IMR-90 (cell line): Measurements from ENCODE around the gene HTT-AS. TPM values are rescaled to one million over a fixed set of nuclear protein-coding genes. Genes with fewer than 3 reads are reported as not detected.

Source experiments
- ATAC-seq: fragments of 200-7000 bp; cut with Tn5 transposase; 2 replicates; pipeline ENCODE4 v1.9.1; 2020; ENCODE audit warnings: low read depth, mild to moderate bottlenecking, moderate library complexity
- BruUV-seq: library from RNA; stranded (reverse); fragments of 400-500 nt; replicated peaks from 2 replicates; lab custom pipeline; 2021; lab: Mats Ljungman, UMichigan
- CTCF ChIA-PET: fragments of 300-600 bp; formaldehyde crosslinking; extraction: SDS; loops from one replicate; lab custom pipeline; 2021; ENCODE audit warnings: antibody characterized with exemption; lab: Yijun Ruan, JAX
- POLR2A ChIA-PET: fragments of 300-600 bp; sonication (Branson Sonifier 250); formaldehyde crosslinking; loops from one replicate; lab custom pipeline; 2022; ENCODE audit warnings: antibody characterized with exemption; ENCODE audit not compliant: unreplicated experiment; lab: Charles Lee
- DNase-seq: peaks from one replicate; pipeline ENCODE4 v3.0.0; 2013
- H2AFZ ChIP-seq: replicated peaks from 2 replicates; pipeline ENCODE3; 2013; ENCODE audit warnings: low read length, mild to moderate bottlenecking; ENCODE audit not compliant: poor library complexity
- H2AK5ac ChIP-seq: 2 replicates; pipeline ENCODE4 v1.6.1; 2013; ENCODE audit warnings: low read depth, low read length, inconsistent platforms
- H2AK9ac ChIP-seq: replicated peaks from 2 replicates; pipeline ENCODE3; 2013; ENCODE audit warnings: mild to moderate bottlenecking, low read depth, low read length, moderate library complexity; ENCODE audit not compliant: poor library complexity
- H2BK120ac ChIP-seq: 2 replicates; pipeline ENCODE4 v1.6.1; 2013; ENCODE audit warnings: low read depth, low read length, inconsistent platforms
- H2BK15ac ChIP-seq: 3 replicates; pipeline ENCODE4 v1.6.1; 2013; ENCODE audit warnings: low read depth, low read length, inconsistent platforms
- H2BK20ac ChIP-seq: 2 replicates; pipeline ENCODE4 v1.6.1; 2013; ENCODE audit warnings: low read depth, mild to moderate bottlenecking, inconsistent platforms, low read length, moderate library complexity
- H2BK5ac ChIP-seq: 2 replicates; pipeline ENCODE4 v1.6.1; 2013; ENCODE audit warnings: mild to moderate bottlenecking, low read depth, low read length, inconsistent platforms; ENCODE audit not compliant: poor library complexity, severe bottlenecking
- H3K14ac ChIP-seq: replicated peaks from 2 replicates; pipeline ENCODE4 v1.6.1; 2013; ENCODE audit warnings: low read depth, low read length, inconsistent platforms
- H3K18ac ChIP-seq: 2 replicates; pipeline ENCODE4 v1.6.1; 2013; ENCODE audit warnings: low read depth, low read length, control low read depth
- H3K23ac ChIP-seq: 2 replicates; pipeline ENCODE4 v1.6.1; 2013; ENCODE audit warnings: low read depth, low read length, inconsistent platforms
- H3K27ac ChIP-seq: 2 replicates; pipeline ENCODE4 v1.5.1; 2013; ENCODE audit warnings: mild to moderate bottlenecking, control low read depth, low read length; ENCODE audit not compliant: insufficient read depth
- H3K27me3 ChIP-seq: 2 replicates; pipeline ENCODE4 v1.6.1; 2013; ENCODE audit warnings: low read length; ENCODE audit not compliant: control insufficient read depth, insufficient read depth
- H3K36me3 ChIP-seq: 2 replicates; pipeline ENCODE4 v1.6.1; 2013; ENCODE audit warnings: low read length, mixed read lengths; ENCODE audit not compliant: control insufficient read depth, insufficient read depth
- H3K4ac ChIP-seq: 2 replicates; pipeline ENCODE4 v1.6.1; 2013; ENCODE audit warnings: low read depth, low read length, inconsistent platforms
- H3K4me1 ChIP-seq: 2 replicates; pipeline ENCODE4 v1.6.1; 2013; ENCODE audit warnings: low read length, mixed read lengths; ENCODE audit not compliant: control insufficient read depth, insufficient read depth
- H3K4me2 ChIP-seq: 2 replicates; pipeline ENCODE4 v1.6.1; 2013; ENCODE audit warnings: low read depth, mild to moderate bottlenecking, control low read depth, low read length, moderate library complexity
- H3K4me3 ChIP-seq: 2 replicates; pipeline ENCODE4 v1.5.1; 2013; ENCODE audit warnings: low read depth, mild to moderate bottlenecking, control low read depth, low read length, moderate library complexity; ENCODE audit not compliant: insufficient read depth
- H3K56ac ChIP-seq: 2 replicates; pipeline ENCODE4 v1.6.1; 2013; ENCODE audit warnings: low read length, inconsistent platforms; ENCODE audit not compliant: insufficient read depth; ENCODE audit errors: extremely low read depth
- H3K79me1 ChIP-seq, 2 experiments: 2 replicates each; pipeline ENCODE4 v1.6.1; 2013; ENCODE audit warnings: low read length in 2 of 2, inconsistent platforms in 1 of 2, low read depth in 1 of 2
- H3K9ac ChIP-seq: 2 replicates; pipeline ENCODE4 v1.6.1; 2013; ENCODE audit warnings: low read depth, low read length, control low read depth
- H3K9me1 ChIP-seq: 2 replicates; pipeline ENCODE4 v1.6.1; 2013; ENCODE audit warnings: low read length, inconsistent platforms; ENCODE audit not compliant: insufficient read depth
- H3K9me3 ChIP-seq: 2 replicates; pipeline ENCODE4 v1.6.1; 2013; ENCODE audit warnings: low read length; ENCODE audit not compliant: control insufficient read depth, insufficient read depth
- H4K20me1 ChIP-seq: 2 replicates; pipeline ENCODE4 v1.6.1; 2013; ENCODE audit warnings: low read length, inconsistent platforms; ENCODE audit not compliant: insufficient read depth
- H4K5ac ChIP-seq: 2 replicates; pipeline ENCODE4 v1.6.1; 2013; ENCODE audit warnings: mild to moderate bottlenecking, low read depth, low read length, control low read depth
- H4K8ac ChIP-seq, 2 experiments: 2 replicates each; pipeline ENCODE4 v1.6.1; 2013; ENCODE audit warnings: low read depth in 2 of 2, low read length in 2 of 2, control low read depth in 1 of 2, inconsistent platforms in 1 of 2
- H4K91ac ChIP-seq: 2 replicates; pipeline ENCODE4 v1.6.1; 2013; ENCODE audit warnings: low read depth, low read length, inconsistent platforms; ENCODE audit not compliant: insufficient read depth
- CEBPB ChIP-seq: IDR thresholded peaks from 2 replicates; pipeline ENCODE4 v1.6.1; 2012; ENCODE audit warnings: low read depth, low read length, improper control_type of control experiment
- FOS ChIP-seq: fragments of 150-350 bp; IDR thresholded peaks from 2 replicates; pipeline ENCODE4 v1.6.1; 2016; ENCODE audit warnings: low read depth, low read length
- MAZ ChIP-seq: IDR thresholded peaks from 2 replicates; pipeline ENCODE4 v1.6.1; 2012; ENCODE audit warnings: low read depth, mild to moderate bottlenecking, low read length, improper control_type of control experiment, moderate library complexity, borderline replicate concordance
- MXI1 ChIP-seq: IDR thresholded peaks from 2 replicates; pipeline ENCODE4 v1.6.1; 2012; ENCODE audit warnings: low read depth, mild to moderate bottlenecking, low read length, moderate library complexity, borderline replicate concordance
- POLR2A ChIP-seq: IDR thresholded peaks from 2 replicates; pipeline ENCODE4 v1.6.1; 2012; ENCODE audit warnings: mild to moderate bottlenecking, low read depth, low read length
- RCOR1 ChIP-seq: IDR thresholded peaks from 2 replicates; pipeline ENCODE4 v1.6.1; 2012; ENCODE audit warnings: mild to moderate bottlenecking, low read length, improper control_type of control experiment; ENCODE audit not compliant: insufficient replicate concordance
- WGBS, 2 experiments: methylation state at CpG; one replicate each; pipeline versions ENCODE4 v1.1.5 to v1.1.7; 2013; ENCODE audit warnings: missing lambda C conversion rate in 2 of 2; ENCODE audit not compliant: insufficient read length in 1 of 2; ENCODE audit errors: extremely low coverage in 2 of 2; 5-methylcytosine and 5-hydroxymethylcytosine counted together
- dilution Hi-C: fragments of 300-500 bp; cut with HindIII; formaldehyde crosslinking; loops from one replicate; pipeline ENCODE4 v1.14.3; 2018; ENCODE audit warnings: low sequenced_read_pairs; ENCODE audit not compliant: unreplicated experiment
- in situ Hi-C: fragments of 300-500 bp; cut with MboI; formaldehyde crosslinking; loops from 3 replicates; pipeline ENCODE4 v1.14.3; 2019; ENCODE audit warnings: low sequenced_read_pairs, inconsistent platforms, mixed read lengths
- intact Hi-C: fragments of 100-400 bp; cut with micrococcal nuclease; formaldehyde crosslinking; loops from 2 replicates; pipeline ENCODE4 v1.10.0; 2022
- polyA plus RNA-seq, 3 experiments: library from polyadenylated mRNA; depleted of rRNA; stranded (reverse); fragments of >200 nt; gene quantifications; 2 replicates each; pipeline ENCODE4 v1.2.3, GENCODE V29; 2012; ENCODE audit warnings: low replicate concordance in 1 of 3
- total RNA-seq: library from RNA; depleted of rRNA; stranded (reverse); fragments of >200 nt; gene quantifications from 2 replicates; pipeline ENCODE4 v1.2.3, GENCODE V29; 2012

Gene HTT-AS
- total and polyA plus RNA-seq, 2 of the 4 experiments (the other 2 are of a cell fraction) = not detected

DNA sequence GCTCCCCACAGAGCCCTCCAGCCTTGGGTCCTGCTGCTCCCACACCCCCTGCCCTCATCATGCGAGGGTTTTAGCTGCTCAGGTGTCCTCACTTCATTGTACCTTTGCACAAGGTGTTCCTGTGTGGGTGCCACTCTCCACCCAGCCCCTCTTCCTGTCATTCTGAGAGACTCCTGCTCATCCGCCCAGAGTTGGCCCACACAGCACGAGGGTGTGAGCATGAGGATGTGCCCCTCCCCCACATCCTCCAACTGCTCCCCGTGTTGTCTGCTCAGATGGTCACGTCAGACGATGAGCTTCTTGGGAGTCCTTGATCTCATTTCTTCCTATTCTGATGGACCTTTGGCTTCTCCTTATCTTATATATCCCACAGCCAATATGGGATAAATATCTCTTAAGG lies 53.2 kb downstream of the HTT-AS start:
- H4K20me1 ChIP-seq = no peaks in the 10 kb centered on the region
- peaks cover 7% of the 10 kb centered on the region for H3K9me3 ChIP-seq
- no peak overlapping the region for H3K4me2 ChIP-seq
- WGBS, 2 experiments = no CpG with 5 or more reads among the region's 6 CpGs
- no peak for DNase-seq
- H4K91ac ChIP-seq = no peak overlapping the region
- H3K4ac ChIP-seq = no peak overlapping the region
- no peak overlapping the region for H3K27ac ChIP-seq
- no peak overlapping the region for H2BK15ac ChIP-seq
- no peaks in the 10 kb centered on the region for H3K4me1 ChIP-seq
- H4K8ac ChIP-seq = no peak overlapping the region
- H2BK120ac ChIP-seq = no peak overlapping the region
- BruUV-seq = no TSS peak
- no peak overlapping the region for H3K4me3 ChIP-seq
- no peak overlapping the region for H2AK9ac ChIP-seq
- POLR2A ChIA-PET = no interaction called here
- TF ChIP-seq POLR2A (no peak), CEBPB (no peak), MXI1 (no peak), FOS (no peak), RCOR1 (no peak), MAZ (no peak)
- in situ Hi-C loops = no loop called here
- H3K79me1 ChIP-seq = no peaks in the 10 kb centered on the region
- H2AFZ ChIP-seq = no peak overlapping the region
- H3K9ac ChIP-seq = no peak overlapping the region
- ATAC-seq = no peak
- CTCF ChIA-PET = interaction anchor here (0.6 to 1.0 kb wide), 2 partner anchors 16 to 172 kb away, joined by 3 read pairs; no protein-coding TSS in a partner anchor
- H3K18ac ChIP-seq = no peak overlapping the region
- H3K14ac ChIP-seq = no peak overlapping the region
- peaks cover 37% of the 10 kb centered on the region for H3K27me3 ChIP-seq
- no peak overlapping the region for H4K5ac ChIP-seq
- no peak overlapping the region for H3K23ac ChIP-seq
- H3K9me1 ChIP-seq = no peaks in the 10 kb centered on the region
- H3K56ac ChIP-seq = no peak overlapping the region
- no peak overlapping the region for H2BK20ac ChIP-seq
- intact Hi-C loops = no loop called here
- dilution Hi-C loops = no loop called here
- no peaks in the 10 kb centered on the region for H3K36me3 ChIP-seq
- no peak overlapping the region for H2BK5ac ChIP-seq
- H2AK5ac ChIP-seq = no peak overlapping the region
